HEK293 (cell line): Measurements from ENCODE around the gene ITGB5.

Experiments
- GLI2 ChIP-seq: fragments of 450-650 bp; formaldehyde crosslinking; IDR thresholded peaks from 2 replicates; pipeline ENCODE4; 2017; ENCODE audit warnings: missing biosample characterization, missing genetic modification characterization, low read depth, borderline replicate concordance
- KLF1 ChIP-seq: fragments of 450-650 bp; formaldehyde crosslinking; IDR thresholded peaks from 2 replicates; pipeline ENCODE4 v1.5.1; 2016; ENCODE audit warnings: missing biosample characterization, missing genetic modification characterization
- TF ChIP-seq, protein P1 (sequence below): fragments of 450-650 bp; formaldehyde crosslinking; IDR thresholded peaks from 2 replicates; pipeline ENCODE4 v1.5.1; 2016; ENCODE audit warnings: missing biosample characterization, missing genetic modification characterization

DNA sequence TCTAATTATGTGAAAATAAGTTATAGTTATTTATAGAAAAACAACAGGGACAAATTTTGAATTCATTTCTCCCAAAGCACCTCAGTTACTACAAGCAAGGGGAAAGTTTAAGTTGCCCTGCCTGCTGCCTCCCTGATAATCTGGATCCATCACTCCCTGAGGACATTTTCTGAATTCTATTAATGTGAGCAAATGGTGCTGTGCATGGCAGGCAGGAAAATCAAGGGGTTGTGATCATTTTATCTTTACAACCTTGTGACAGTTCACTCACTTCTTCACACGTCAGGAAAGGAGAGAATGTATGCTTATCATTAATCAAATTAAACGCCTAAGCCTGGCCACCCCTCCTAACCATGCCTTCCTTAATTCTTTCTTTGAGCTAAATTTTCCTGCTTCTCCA is 39.3 kb downstream of the ITGB5 start:
- TF ChIP-seq KLF1 (no peak), GLI2 (tag by site-specific recombination) (no peak)
- TF ChIP-seq, protein P1, sequence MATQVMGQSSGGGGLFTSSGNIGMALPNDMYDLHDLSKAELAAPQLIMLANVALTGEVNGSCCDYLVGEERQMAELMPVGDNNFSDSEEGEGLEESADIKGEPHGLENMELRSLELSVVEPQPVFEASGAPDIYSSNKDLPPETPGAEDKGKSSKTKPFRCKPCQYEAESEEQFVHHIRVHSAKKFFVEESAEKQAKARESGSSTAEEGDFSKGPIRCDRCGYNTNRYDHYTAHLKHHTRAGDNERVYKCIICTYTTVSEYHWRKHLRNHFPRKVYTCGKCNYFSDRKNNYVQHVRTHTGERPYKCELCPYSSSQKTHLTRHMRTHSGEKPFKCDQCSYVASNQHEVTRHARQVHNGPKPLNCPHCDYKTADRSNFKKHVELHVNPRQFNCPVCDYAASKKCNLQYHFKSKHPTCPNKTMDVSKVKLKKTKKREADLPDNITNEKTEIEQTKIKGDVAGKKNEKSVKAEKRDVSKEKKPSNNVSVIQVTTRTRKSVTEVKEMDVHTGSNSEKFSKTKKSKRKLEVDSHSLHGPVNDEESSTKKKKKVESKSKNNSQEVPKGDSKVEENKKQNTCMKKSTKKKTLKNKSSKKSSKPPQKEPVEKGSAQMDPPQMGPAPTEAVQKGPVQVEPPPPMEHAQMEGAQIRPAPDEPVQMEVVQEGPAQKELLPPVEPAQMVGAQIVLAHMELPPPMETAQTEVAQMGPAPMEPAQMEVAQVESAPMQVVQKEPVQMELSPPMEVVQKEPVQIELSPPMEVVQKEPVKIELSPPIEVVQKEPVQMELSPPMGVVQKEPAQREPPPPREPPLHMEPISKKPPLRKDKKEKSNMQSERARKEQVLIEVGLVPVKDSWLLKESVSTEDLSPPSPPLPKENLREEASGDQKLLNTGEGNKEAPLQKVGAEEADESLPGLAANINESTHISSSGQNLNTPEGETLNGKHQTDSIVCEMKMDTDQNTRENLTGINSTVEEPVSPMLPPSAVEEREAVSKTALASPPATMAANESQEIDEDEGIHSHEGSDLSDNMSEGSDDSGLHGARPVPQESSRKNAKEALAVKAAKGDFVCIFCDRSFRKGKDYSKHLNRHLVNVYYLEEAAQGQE: no peak
